Activated CD4-positive, alpha-beta T cell treated with anti-CD3 and anti-CD28 coated beads, Interleukin-2, amount 10 ng/mL, durations not matched to agents 7 days and 5 days (primary cell): Measurements from ENCODE around the gene SLC2A4RG. TPM values are rescaled to one million over a fixed set of nuclear protein-coding genes. Genes with fewer than 3 reads are reported as not detected.

Source experiments
- CTCF ChIA-PET: fragments of 350-600 bp; sonication (Branson Sonifier 250); formaldehyde crosslinking; loops from one replicate; lab custom pipeline; 2021; ENCODE audit warnings: antibody characterized with exemption; lab: Charles Lee
- POLR2A ChIA-PET: fragments of 350-600 bp; sonication (Branson Sonifier 250); formaldehyde crosslinking; loops from one replicate; lab custom pipeline; 2021; ENCODE audit warnings: antibody characterized with exemption; lab: Charles Lee
- DNase-seq: peaks from one replicate; pipeline ENCODE4 v3.0.0-alpha.2; 2020
- H3K27ac Mint-ChIP-seq: one replicate; pipeline ENCODE4 v1.8.0; 2021; ENCODE audit warnings: mild to moderate bottlenecking, moderate library complexity, mixed read lengths
- H3K27me3 Mint-ChIP-seq: one replicate; pipeline ENCODE4 v1.8.0; 2021; ENCODE audit warnings: mixed read lengths
- H3K36me3 Mint-ChIP-seq: one replicate; pipeline ENCODE4 v1.8.0; 2021; ENCODE audit warnings: low read depth, mixed read lengths
- H3K4me1 Mint-ChIP-seq: one replicate; pipeline ENCODE4 v1.8.0; 2021; ENCODE audit warnings: mixed read lengths
- H3K4me3 Mint-ChIP-seq: one replicate; pipeline ENCODE4 v1.8.0; 2021; ENCODE audit warnings: mild to moderate bottlenecking, moderate library complexity, mixed read lengths
- H3K9me3 Mint-ChIP-seq: one replicate; pipeline ENCODE4 v1.8.0; 2021; ENCODE audit warnings: mixed read lengths
- total RNA-seq, 2 experiments: library from RNA; stranded (reverse); gene quantifications; one replicate each; pipeline ENCODE4 v1.2.3, GENCODE V29; 2021

The SLC2A4RG gene
- total RNA-seq, 2 experiments from 2014 or later, result 105 to 129 TPM

DNA sequence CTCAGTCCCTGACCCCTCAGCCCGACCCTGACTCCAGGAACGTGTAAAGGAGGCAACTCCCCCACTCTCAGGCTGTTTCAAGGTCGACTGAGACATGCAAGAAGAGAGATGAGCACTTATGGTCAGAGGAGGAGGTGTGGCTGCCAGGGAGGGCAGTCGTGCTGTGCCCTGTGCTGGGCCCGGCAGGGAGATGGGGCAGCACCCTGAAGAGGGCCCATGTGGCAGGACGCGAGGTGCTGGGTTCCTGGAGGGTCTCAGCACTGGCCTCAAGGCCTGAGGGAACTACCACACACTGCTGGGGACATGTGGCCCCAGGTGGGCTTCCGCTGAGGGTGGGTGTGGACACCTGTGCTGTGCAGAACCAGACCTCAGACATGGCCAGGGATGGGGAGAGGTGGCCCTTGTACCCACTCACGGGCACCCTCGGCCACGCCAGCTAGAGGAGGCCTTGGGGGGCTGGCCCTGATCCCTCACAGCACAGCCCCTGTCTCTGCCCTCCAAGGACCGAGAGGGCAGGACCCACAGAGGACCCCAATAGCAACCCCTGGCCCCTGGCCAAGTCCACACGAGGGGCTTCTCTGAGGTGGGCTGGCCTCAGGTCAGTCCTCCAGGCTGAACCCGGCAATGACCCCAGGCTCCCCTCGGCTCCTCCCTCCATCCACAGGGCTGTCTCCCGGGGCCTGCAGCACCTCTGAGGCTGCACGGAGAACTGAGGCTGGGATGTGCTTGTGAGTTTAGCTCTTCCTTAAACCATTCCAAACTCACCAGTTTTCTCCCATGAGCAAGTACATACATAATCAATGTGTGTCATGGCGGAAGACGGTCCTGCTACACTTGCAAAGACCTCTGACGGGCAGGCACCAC lies 8.7 kb downstream of the SLC2A4RG start:
- Mint-ChIP-seq H3K9me3 (no peaks in the 10 kb centered on the region), H3K27ac (peak overlapping the region; percentile 69), H3K36me3 (peaks cover 4% of the 10 kb centered on the region), H3K4me1 (peaks cover 24% of the 10 kb centered on the region), H3K27me3 (no peaks in the 10 kb centered on the region), H3K4me3 (no peak overlapping the region)
- POLR2A ChIA-PET, result no interaction called here
- no peak for DNase-seq
- CTCF ChIA-PET, result interaction anchor here (5.6 kb wide), 1 partner anchor 11 kb away, joined by 27 read pairs; the partner anchor contains the start of gene LIME1

DNA sequence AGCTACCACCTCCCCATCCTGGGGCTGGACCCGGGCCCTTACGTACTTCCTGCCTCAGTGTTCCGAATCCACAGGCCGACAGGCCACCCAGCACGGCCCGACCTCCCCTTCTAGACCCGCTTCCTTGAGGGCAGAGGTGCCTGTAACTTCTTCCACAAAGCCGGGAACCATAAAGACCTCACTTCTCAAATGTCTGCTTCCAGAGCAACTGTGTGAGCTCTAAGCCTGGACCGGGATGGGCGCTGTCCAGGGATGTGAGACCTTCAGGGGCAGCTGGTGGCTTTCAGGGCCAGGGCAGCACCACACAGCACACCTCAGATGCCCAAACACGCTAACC lies 9.3 kb downstream of the SLC2A4RG start:
- no peak overlapping the region for H3K4me3 Mint-ChIP-seq
- DNase-seq, result no peak
- ChIA-PET POLR2A (no interaction called here), CTCF (interaction anchor here (5.6 kb wide), 1 partner anchor 12 kb away, joined by 27 read pairs; the partner anchor contains the start of gene LIME1)
- H3K27ac Mint-ChIP-seq, result peak overlapping the region; percentile 69
- H3K4me1 Mint-ChIP-seq, result peaks cover 24% of the 10 kb centered on the region
- no peaks in the 10 kb centered on the region for H3K9me3 Mint-ChIP-seq
- peaks cover under 1% of the 10 kb centered on the region for H3K36me3 Mint-ChIP-seq
- H3K27me3 Mint-ChIP-seq, result no peaks in the 10 kb centered on the region

DNA sequence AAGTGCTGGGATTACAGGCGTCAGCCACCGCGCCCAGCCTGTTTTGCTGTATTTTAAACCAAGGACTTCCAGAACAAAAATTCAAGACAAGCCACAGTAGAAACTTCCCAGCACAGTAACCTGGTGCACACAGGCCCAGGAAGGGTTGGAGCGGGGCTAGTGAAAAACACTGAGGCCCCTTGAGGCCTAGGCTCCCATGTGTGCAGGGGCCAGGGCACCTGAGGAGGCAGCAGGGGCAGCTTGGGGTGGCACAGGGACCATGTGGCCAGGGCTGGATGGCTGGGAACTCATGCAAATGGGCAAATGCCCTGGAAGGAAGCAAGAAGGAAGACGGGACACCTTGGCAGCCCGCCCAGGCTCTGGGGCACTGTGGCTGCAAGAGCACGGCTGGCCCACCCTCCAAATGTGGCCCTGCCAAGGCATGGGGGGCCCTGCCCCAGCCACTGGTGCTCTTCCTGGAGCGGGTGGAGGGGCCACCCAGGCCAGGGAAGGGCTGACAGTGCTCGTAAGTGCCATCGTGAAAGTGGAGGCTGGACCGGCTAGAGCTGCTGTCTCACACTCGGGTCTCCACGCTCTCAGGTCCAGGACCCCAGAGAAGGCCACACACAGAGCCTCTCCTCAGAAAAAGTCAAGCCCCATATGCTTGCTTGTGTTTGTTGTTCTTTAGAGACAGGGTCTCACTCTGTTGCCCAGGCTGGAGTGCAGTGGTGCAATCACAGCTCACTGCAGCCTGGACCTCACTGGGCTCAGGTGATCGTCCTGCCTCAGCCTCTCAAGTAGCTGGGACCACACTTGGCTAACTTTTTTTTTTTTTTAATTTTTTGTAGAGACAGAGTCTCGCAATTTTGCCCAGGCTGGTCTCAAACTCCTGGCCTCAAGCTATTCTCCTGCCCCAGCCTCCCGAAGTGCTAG lies 10.3 kb downstream of the SLC2A4RG start:
- Mint-ChIP-seq H3K27ac (peak overlapping the region; percentile 97), H3K4me3 (no peak overlapping the region), H3K36me3 (no peaks in the 10 kb centered on the region), H3K9me3 (no peaks in the 10 kb centered on the region), H3K27me3 (peaks cover 2% of the 10 kb centered on the region), H3K4me1 (peaks cover 26% of the 10 kb centered on the region)
- ChIA-PET POLR2A (no interaction called here), CTCF (interaction anchor here (0.6 to 5.6 kb wide), 5 partner anchors 13 to 108 kb away, joined by 3 to 27 read pairs (median 3); partner anchors contain the start of genes ARFRP1, LIME1 and ZGPAT)
- DNase-seq, result no peak

DNA sequence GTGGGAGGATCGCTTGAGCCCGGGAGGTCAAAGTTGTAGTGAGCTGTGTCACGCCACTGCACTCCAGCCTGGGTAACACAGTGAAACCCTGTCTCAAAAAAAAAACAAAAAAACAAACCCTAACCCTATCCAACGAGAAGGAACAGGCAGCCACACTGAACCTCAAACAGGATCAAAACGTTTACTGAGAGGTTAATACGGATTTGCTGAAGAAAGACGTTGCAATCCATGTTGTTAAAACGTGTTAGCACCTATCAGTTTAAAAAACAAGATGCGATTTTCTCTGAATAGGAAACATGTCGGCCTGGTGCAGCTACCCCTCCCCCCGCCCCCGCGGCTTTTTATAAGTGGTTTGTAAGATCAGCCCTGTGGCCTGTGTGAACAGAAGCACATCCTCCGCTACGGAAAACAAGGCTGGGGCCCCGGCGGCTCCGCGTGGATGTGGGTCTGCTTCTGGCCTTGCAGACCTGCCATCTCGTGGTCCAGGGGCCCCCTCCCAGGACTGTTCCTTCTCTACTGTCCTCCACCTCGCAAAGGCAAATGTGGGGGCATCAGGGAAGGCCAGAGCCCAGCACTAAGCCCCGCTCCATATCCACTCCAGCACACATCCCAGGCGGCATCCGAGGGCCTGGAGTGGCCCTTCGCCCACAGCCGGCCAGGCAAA lies 11.4 kb downstream of the SLC2A4RG start:
- H3K4me1 Mint-ChIP-seq, result peaks cover 28% of the 10 kb centered on the region
- peak overlapping the region; percentile 64 for H3K4me3 Mint-ChIP-seq
- H3K36me3 Mint-ChIP-seq, result no peaks in the 10 kb centered on the region
- H3K27me3 Mint-ChIP-seq, result peaks cover 2% of the 10 kb centered on the region
- peak overlapping the region; percentile 97 for H3K27ac Mint-ChIP-seq
- peak; percentile 77 for DNase-seq
- ChIA-PET POLR2A (no interaction called here), CTCF (interaction anchor here (0.6 to 5.6 kb wide), 6 partner anchors 10 to 43 kb away, joined by 3 to 27 read pairs (median 4); partner anchors contain the start of genes ARFRP1, LIME1 and ZGPAT)
- H3K9me3 Mint-ChIP-seq, result no peaks in the 10 kb centered on the region

DNA sequence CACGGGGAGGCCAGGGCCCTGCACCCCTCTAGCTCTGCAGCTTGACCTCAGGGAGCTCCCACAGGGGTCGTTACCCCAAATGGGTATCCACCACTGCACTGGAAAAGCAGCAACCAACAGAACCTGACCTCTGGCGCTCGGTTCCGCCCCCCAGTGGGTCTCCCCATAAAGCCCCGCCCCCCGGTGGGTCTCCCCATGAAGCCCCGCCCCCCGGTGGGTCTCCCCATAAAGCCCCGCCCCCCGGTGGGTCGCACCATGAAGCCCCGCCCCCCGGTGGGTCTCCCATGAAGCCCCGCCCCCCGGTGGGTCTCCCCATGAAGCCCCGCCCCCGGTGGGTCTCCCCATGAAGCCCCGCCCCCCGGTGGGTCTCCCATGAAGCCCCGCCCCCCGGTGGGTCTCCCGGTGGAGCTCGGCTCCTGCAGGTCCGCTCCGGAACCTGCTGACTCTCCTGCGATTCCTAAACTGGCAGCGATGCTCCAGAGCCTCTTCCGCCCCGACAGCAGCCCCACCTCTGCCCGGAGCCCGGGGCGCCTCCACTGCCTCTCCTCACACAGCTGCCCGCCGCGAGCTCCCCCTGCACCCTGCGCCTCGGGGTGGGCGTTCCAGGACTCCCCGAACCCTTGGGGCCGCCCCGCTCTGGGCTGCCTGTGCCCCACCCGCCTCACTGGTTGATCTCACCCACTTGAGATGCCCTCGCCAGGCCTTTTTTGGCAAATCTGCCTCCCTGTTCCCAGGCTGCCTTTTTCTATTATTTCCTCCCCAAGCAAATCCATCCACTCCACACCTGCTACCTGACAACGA lies 12.1 kb downstream of the SLC2A4RG start:
- peak overlapping the region; percentile 64 for H3K4me3 Mint-ChIP-seq
- no peaks in the 10 kb centered on the region for H3K36me3 Mint-ChIP-seq
- no peaks in the 10 kb centered on the region for H3K9me3 Mint-ChIP-seq
- ChIA-PET CTCF (interaction anchor here (1.1 to 5.6 kb wide), 2 partner anchors 14 to 35 kb away, joined by 4 to 27 read pairs; partner anchors contain the start of gene LIME1), POLR2A (no interaction called here)
- H3K4me1 Mint-ChIP-seq, result peaks cover 36% of the 10 kb centered on the region
- peak; percentile 50 for DNase-seq
- H3K27me3 Mint-ChIP-seq, result peaks cover 2% of the 10 kb centered on the region
- H3K27ac Mint-ChIP-seq, result peak overlapping the region; percentile 97

DNA sequence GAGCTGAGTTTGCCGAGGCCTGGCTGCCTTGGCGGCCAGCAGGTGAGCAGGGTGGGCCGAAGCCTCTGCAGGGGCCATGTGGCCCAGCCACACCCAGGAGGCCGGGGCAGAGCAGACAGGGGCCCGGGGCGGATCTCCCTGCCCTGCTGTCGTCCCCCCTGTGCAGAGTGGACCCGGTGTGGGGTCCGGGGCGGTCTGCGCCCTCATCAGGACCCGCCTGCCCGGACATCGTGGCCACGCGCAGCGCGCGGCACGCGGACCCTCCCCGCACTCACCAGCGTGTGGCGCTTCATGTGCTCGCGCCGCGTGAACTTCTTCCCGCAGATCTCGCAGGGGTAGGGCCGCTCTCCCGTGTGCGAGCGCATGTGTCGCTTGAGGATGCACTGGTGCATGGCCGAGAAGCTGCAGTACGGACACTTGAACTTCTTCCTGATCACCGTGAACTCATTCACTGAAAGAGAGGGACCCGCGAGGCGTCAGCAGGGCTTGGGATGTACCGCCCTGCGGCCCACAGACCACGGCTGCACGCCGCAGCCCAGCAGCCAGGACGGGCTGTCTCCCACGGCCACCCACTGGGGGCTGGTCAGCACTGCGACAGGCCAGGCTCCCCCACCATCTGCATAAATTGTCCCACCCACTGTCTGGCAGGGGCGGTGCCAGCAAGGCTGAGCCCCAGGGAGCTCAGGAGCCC lies 13.0 kb downstream of the SLC2A4RG start:
- no peak overlapping the region for H3K27ac Mint-ChIP-seq
- peaks cover 2% of the 10 kb centered on the region for H3K27me3 Mint-ChIP-seq
- no peak for DNase-seq
- peaks cover 43% of the 10 kb centered on the region for H3K4me1 Mint-ChIP-seq
- ChIA-PET POLR2A (no interaction called here), CTCF (interaction anchor here (1.6 to 5.6 kb wide), 2 partner anchors 15 to 215 kb away, joined by 3 to 27 read pairs; partner anchors contain the start of genes LIME1 and PTK6)
- no peak overlapping the region for H3K4me3 Mint-ChIP-seq
- no peaks in the 10 kb centered on the region for H3K9me3 Mint-ChIP-seq
- H3K36me3 Mint-ChIP-seq, result no peaks in the 10 kb centered on the region

DNA sequence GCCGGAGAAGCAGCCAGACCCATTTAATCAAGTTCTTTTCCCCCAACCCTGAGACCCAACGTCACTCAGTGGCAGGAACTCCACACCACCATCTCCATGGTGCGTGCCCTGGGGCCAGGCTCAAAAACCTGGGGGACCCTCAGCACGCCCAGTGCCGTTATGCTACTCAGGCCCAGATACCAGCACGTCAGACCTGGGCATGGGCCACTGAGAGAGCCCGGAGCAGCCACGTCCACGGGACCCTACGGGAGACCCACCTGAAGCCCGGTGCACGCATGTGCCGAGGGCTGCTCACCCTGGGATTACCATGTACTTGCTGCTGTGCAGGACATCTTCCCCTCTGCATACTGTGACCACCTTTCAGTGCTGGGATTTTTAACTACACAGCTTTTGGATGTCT lies 13.8 kb downstream of the SLC2A4RG start:
- no peak for DNase-seq
- no peaks in the 10 kb centered on the region for H3K9me3 Mint-ChIP-seq
- H3K27me3 Mint-ChIP-seq, result peaks cover 2% of the 10 kb centered on the region
- no peak overlapping the region for H3K4me3 Mint-ChIP-seq
- POLR2A ChIA-PET, result no interaction called here
- H3K4me1 Mint-ChIP-seq, result peaks cover 43% of the 10 kb centered on the region
- H3K27ac Mint-ChIP-seq, result no peak overlapping the region
- CTCF ChIA-PET, result interaction anchor here (1.6 to 5.6 kb wide), 2 partner anchors 16 to 216 kb away, joined by 3 to 27 read pairs; partner anchors contain the start of genes LIME1 and PTK6
- no peaks in the 10 kb centered on the region for H3K36me3 Mint-ChIP-seq

DNA sequence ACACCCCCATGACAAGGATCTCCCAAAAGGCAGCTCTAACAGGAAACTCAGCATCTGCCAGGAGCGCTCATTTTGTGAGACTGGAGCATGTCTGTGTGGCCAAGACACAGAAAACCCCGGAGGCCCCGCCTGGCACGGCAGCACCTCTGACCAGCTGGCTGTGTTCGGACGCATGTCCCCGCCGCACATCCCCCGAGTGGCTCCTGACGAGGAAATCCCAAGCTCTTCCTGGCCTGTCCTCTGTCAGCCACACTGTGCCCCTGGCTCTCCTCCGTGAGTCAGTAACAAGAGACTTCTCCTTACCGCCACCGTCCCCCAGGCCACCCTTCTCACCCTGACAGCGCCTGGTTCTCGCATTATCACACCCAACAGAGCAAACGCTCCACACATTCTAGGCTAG lies 14.4 kb downstream of the SLC2A4RG start:
- Mint-ChIP-seq H3K4me1 (peaks cover 40% of the 10 kb centered on the region), H3K36me3 (no peaks in the 10 kb centered on the region), H3K27ac (peak overlapping the region; percentile 57), H3K9me3 (no peaks in the 10 kb centered on the region), H3K27me3 (peaks cover 2% of the 10 kb centered on the region), H3K4me3 (no peak overlapping the region)
- DNase-seq, result no peak
- CTCF ChIA-PET, result interaction anchor here (1.6 kb wide), 1 partner anchor 216 kb away, joined by 3 read pairs; the partner anchor contains the start of gene PTK6
- POLR2A ChIA-PET, result no interaction called here

DNA sequence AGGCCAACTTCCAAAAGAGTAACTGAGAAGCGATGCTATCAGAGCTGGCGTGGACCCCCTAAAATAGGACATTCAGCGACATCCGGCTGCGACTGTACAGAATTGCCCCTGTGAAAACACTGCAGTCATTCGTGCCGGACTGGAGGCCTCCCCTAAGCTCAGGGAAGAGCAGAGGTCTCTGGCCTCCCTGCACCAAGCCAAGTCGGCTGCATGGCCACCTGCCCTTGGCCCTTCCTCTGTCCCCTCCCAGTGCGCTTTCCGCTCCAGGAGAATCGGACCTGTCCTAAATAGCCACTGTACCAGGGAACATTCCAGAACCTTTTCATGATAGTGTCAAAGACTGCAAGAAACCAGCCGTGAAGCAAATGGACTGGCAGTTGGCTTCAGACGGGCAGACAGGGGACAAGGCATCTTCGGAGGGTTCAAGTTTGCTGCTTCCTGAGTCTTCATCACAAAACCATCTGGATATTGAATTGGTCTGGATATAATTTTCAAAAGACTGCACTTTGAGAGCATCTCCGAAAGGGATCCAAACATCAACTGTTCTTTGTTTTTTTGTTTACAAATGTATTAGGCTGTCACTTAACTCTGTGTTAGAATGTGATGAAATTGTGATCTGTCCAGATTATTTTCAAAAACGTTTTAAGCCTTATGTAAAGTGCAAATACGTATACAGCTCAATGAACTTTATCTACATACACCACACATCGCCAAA lies 16.5 kb downstream of the SLC2A4RG start:
- CTCF ChIA-PET, result no interaction called here
- H3K4me3 Mint-ChIP-seq, result no peak overlapping the region
- H3K9me3 Mint-ChIP-seq, result no peaks in the 10 kb centered on the region
- H3K4me1 Mint-ChIP-seq, result peaks cover 26% of the 10 kb centered on the region
- POLR2A ChIA-PET, result no interaction called here
- no peak for DNase-seq
- H3K27ac Mint-ChIP-seq, result no peak overlapping the region
- no peaks in the 10 kb centered on the region for H3K36me3 Mint-ChIP-seq
- H3K27me3 Mint-ChIP-seq, result peaks cover 7% of the 10 kb centered on the region

DNA sequence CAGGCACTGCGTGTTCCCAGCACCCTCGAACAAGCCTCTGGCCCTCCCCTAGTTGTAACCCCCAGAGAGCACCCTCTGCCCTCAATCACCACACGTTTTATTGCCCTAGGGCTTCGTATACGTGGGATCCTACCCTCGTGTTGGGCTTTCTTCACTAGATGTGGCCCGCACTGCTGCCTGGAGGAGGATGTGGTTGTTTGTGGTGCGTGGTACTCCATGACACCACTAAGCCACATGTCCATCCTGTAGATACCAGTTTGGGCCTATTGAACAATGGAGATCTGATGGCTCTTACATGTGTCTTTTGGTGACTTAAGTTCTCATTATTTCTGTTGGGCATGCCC lies 17.0 kb downstream of the SLC2A4RG start:
- Mint-ChIP-seq H3K27ac (peak overlapping the region; percentile 16), H3K36me3 (no peaks in the 10 kb centered on the region), H3K9me3 (no peaks in the 10 kb centered on the region), H3K27me3 (peaks cover 7% of the 10 kb centered on the region), H3K4me1 (peaks cover 23% of the 10 kb centered on the region), H3K4me3 (no peak overlapping the region)
- DNase-seq, result peak; percentile 65
- ChIA-PET CTCF (no interaction called here), POLR2A (no interaction called here)

DNA sequence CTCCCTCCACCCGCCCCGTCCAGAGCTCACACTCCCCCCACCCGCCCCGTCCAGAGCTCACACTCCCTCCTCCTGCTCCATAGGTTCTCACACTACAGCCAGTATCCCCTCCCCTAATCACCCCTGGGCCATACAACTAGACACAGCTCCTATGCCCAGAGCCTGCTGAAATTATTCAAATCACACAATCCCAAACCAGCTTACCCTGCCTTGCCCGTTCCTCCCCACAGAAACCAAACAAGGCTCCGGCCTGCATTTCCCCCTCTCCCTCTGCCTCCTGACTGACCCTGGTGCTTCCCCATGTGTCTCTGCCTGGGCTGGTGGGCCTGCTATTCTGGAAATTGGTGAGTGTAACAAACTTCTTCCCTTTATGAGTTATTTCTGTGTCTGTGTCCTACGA lies 18.6 kb downstream of the SLC2A4RG start:
- no peak overlapping the region for H3K4me3 Mint-ChIP-seq

More for the DNA sequence above, 18.6 kb downstream of the SLC2A4RG start:
- Mint-ChIP-seq H3K27me3 (peaks cover 15% of the 10 kb centered on the region), H3K4me1 (peaks cover 19% of the 10 kb centered on the region), H3K36me3 (no peaks in the 10 kb centered on the region), H3K27ac (no peak overlapping the region), H3K9me3 (no peaks in the 10 kb centered on the region)
- ChIA-PET POLR2A (no interaction called here), CTCF (interaction anchor here (1.1 kb wide), 3 partner anchors 8 to 280 kb away, joined by 3 to 4 read pairs (median 3); no protein-coding TSS in a partner anchor)
- no peak for DNase-seq
